ENCODE results near the gene DDX27. TPM values are rescaled to one million over a fixed set of nuclear protein-coding genes. Genes with fewer than 3 reads are reported as not detected.
A peak's percentile ranks its signal among the peaks of the same experiment; 100 is the strongest.

Gene DDX27
- total RNA-seq, 4 donors from 2014 or later: 30.4 to 45.8 (median 38.2) TPM

DNA sequence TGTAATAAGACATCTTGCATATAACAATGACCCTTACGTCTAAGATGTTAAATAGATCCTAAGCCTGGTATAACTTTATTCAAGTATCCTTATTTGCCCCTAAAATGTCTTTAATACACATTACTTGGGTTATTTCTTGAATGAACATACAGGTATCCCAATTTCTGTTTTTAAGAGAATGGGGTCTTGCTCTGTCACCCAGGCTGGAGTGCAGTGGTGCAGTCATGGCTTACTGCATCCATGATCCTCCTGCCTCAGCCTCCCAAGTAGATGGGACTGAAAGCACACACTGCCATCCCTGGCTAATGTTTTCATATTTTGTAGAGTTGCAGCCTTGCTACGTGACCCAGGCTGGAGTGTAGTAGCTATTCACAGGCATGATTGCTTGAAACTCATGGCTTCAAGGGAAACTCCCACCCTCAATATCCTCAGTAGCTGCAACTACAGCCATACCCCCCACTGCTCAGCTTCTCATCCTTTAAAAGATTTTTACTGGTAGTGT, 69.1 kb downstream of the DDX27 start:
- 65 to 78% methylated on average over 2 of the region's 2 CpGs for WGBS, 2 donors
- intact Hi-C loops (cut with DNase I): no loop called here
- no peak for TF ChIP-seq POLR2A (IDR thresholded peaks at IDR 0.05)
- no peak for TF ChIP-seq CTCF (IDR thresholded peaks at IDR 0.05)
- Histone ChIP-seq H3K27ac (peak overlapping the region; percentile 78 to 93 (median 82)), H3K27me3 (no peaks in the 10 kb centered on the region), H3K4me1 (peaks cover 28% of the 10 kb centered on the region in 2 donors), H3K9me3 (no peaks in the 10 kb centered on the region), H3K4me3 (replicated peaks in 1 of 3) (no peak overlapping the region), H3K36me3 (peaks cover 32 to 67% of the 10 kb centered on the region in 2 donors)
- DNase-seq: no peak

- TF ChIP-seq POLR2A (IDR thresholded peaks at IDR 0.05) (no peak), CTCF (IDR thresholded peaks at IDR 0.05) (peak in 3 of 6 experiments; percentile 5 to 24 (median 22))
- 37 to 46% methylated on average over 10 of the region's 10 CpGs for WGBS, 2 donors
- Histone ChIP-seq H3K4me3 (replicated peaks in 1 of 3) (no peak overlapping the region), H3K27ac (peak overlapping the region; percentile 78 to 93 (median 82)), H3K36me3 (peaks cover 32 to 60% of the 10 kb centered on the region in 2 donors), H3K9me3 (no peaks in the 10 kb centered on the region), H3K27me3 (no peaks in the 10 kb centered on the region), H3K4me1 (peaks cover 21 to 28% of the 10 kb centered on the region in 2 donors)
- DNase-seq: peak; percentile 48 to 51
- intact Hi-C loops (cut with DNase I): no loop called here
Measured at GRCh38 chr20:49288784-49289696, 69.8 kb downstream of the DDX27 start.

DNA sequence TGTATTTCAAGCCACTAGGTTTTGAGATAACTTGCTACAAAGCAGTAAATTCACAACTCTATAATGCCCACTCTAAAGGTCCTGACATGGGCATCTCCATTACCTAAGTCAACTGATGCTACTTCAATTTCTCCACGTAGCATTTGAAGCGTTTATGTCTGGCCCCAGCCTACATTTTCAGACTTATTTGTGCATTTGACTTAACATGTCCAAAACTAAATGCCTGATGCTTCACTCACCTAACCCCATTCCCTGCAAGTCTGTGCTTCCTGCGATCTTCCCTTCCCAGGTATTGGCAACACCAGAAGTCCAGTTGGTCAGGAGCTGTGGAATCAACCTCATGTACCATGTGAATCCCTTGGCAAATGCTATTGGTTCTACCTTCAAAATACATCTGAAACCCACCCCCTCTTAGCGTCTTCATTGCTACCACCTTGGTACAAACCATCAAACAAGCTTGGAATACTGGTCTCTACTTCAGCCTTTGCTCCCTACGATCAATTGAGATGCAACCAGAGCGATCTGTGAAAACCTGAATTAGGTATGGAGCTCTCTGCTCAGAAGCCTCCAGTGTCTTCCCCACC, 71.5 kb downstream of the DDX27 start:
- intact Hi-C loops (cut with DNase I): no loop called here
- Histone ChIP-seq H3K36me3 (peaks cover 21 to 44% of the 10 kb centered on the region in 2 donors), H3K4me3 (replicated peaks in 1 of 3) (no peak overlapping the region), H3K27ac (peak overlapping the region in 1 of 3 donors; percentile 93), H3K4me1 (peaks cover 21 to 25% of the 10 kb centered on the region in 2 donors), H3K27me3 (no peaks in the 10 kb centered on the region), H3K9me3 (no peaks in the 10 kb centered on the region)
- TF ChIP-seq POLR2A (IDR thresholded peaks at IDR 0.05) (no peak), CTCF (IDR thresholded peaks at IDR 0.05) (no peak)
- no peak for DNase-seq
- WGBS, 2 donors: 90 to 95% methylated on average over 6 of the region's 6 CpGs

DNA sequence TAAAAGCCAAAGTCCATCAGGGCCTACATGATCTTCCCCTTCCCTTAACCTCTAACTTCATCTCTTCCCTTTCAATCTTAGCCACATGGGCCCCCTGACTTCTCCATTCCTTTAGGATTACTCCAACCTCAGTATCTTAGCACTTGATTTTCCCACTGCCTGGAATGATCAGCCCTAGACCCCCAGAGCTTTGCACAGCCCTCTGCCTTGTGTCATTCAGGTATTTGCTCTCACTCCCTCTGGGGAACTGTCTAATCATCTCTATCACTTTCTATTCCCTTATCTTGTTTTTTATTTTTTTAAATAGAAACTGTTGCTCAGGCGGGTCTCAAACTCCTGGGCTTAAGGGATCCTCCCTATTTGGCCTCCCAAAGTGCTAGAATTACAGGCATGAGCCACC, 72.0 kb downstream of the DDX27 start:
- intact Hi-C loops (cut with DNase I): no loop called here
- Histone ChIP-seq H3K27me3 (no peaks in the 10 kb centered on the region), H3K27ac (peak overlapping the region in 1 of 3 donors; percentile 33), H3K36me3 (peaks cover 16 to 39% of the 10 kb centered on the region in 2 donors), H3K9me3 (no peaks in the 10 kb centered on the region), H3K4me1 (peaks cover 21 to 25% of the 10 kb centered on the region in 2 donors), H3K4me3 (replicated peaks in 1 of 3) (no peak overlapping the region)
- no peak for DNase-seq
- TF ChIP-seq POLR2A (IDR thresholded peaks at IDR 0.05) (no peak), CTCF (IDR thresholded peaks at IDR 0.05) (no peak)
- 0 to 53% methylated on average over 1 of the region's 1 CpG for WGBS, 2 donors
